Endothelial cell (in vitro differentiated cells): Measurements from ENCODE around the gene DDI2. TPM values are rescaled to one million over a fixed set of nuclear protein-coding genes. Genes with fewer than 3 reads are reported as not detected.

Source experiments
- DNase-seq: peaks from one replicate; pipeline ENCODE4 v3.0.0; 2021; ENCODE audit warnings: low spot score
- H3K27ac Mint-ChIP-seq: one replicate; pipeline ENCODE4 v1.8.0; 2021; ENCODE audit warnings: mixed read lengths, inconsistent platforms; ENCODE audit not compliant: unreplicated experiment
- H3K27me3 Mint-ChIP-seq: one replicate; pipeline ENCODE4 v1.8.0; 2021; ENCODE audit warnings: mild to moderate bottlenecking, moderate library complexity, mixed read lengths, inconsistent platforms; ENCODE audit not compliant: unreplicated experiment
- H3K36me3 Mint-ChIP-seq: one replicate; pipeline ENCODE4 v1.8.0; 2021; ENCODE audit warnings: mild to moderate bottlenecking, low read depth, mixed read lengths, inconsistent platforms; ENCODE audit not compliant: unreplicated experiment
- H3K4me1 Mint-ChIP-seq: one replicate; pipeline ENCODE4 v1.8.0; 2021; ENCODE audit warnings: mild to moderate bottlenecking, mixed read lengths, inconsistent platforms; ENCODE audit not compliant: unreplicated experiment
- H3K4me3 Mint-ChIP-seq: one replicate; pipeline ENCODE4 v1.8.0; 2021; ENCODE audit warnings: mild to moderate bottlenecking, mixed read lengths, inconsistent platforms; ENCODE audit not compliant: unreplicated experiment
- H3K9me3 Mint-ChIP-seq: one replicate; pipeline ENCODE4 v1.8.0; 2021; ENCODE audit warnings: mixed read lengths, inconsistent platforms; ENCODE audit not compliant: unreplicated experiment
- CTCF ChIP-seq: fragments of 200-600 bp; sonication (generic); IDR thresholded peaks from one replicate; pipeline ENCODE4 v1.5.0; 2021; ENCODE audit warnings: antibody characterized with exemption; ENCODE audit not compliant: unreplicated experiment
- total RNA-seq: library from RNA; stranded (reverse); fragmentation: NEBNext Ultra II Directional; extraction: Animal tissue kit (Norgen Biotek cat#: 25700); gene quantifications from one replicate; pipeline ENCODE4 v1.2.1, GENCODE V29; 2021; ENCODE audit not compliant: unreplicated experiment

DDI2 gene
- total RNA-seq, 1 donor from 2014 or later, result 24.0 TPM

- no peak for DNase-seq
- peaks cover 24% of the 10 kb centered on the region for H3K4me1 Mint-ChIP-seq
- TF ChIP-seq CTCF, result no peak
- H3K36me3 Mint-ChIP-seq, result peaks cover 13% of the 10 kb centered on the region
- H3K4me3 Mint-ChIP-seq, result no peak overlapping the region
- peaks cover 8% of the 10 kb centered on the region for H3K27me3 Mint-ChIP-seq
- H3K27ac Mint-ChIP-seq, result no peak overlapping the region
- no peaks in the 10 kb centered on the region for H3K9me3 Mint-ChIP-seq
These were observed 70.2 kb downstream of the DDI2 start for GRCh38 chr1:15687446-15687845.

- H3K36me3 Mint-ChIP-seq, result peaks cover 11% of the 10 kb centered on the region
- no peaks in the 10 kb centered on the region for H3K9me3 Mint-ChIP-seq
- peaks cover 16% of the 10 kb centered on the region for H3K4me1 Mint-ChIP-seq
- no peak overlapping the region for H3K27ac Mint-ChIP-seq
- no peak for DNase-seq
- H3K4me3 Mint-ChIP-seq, result no peak overlapping the region
- peaks cover 1% of the 10 kb centered on the region for H3K27me3 Mint-ChIP-seq
- TF ChIP-seq CTCF, result no peak
These were observed 73.1 kb downstream of the DDI2 start for GRCh38 chr1:15690317-15690716.

GRCh38 chr1:15691434-15692032 is 74.3 kb downstream of the DDI2 start:
- DNase-seq, result no peak
- no peak overlapping the region for H3K27ac Mint-ChIP-seq
- no peak overlapping the region for H3K4me3 Mint-ChIP-seq
- no peak for TF ChIP-seq CTCF
- H3K36me3 Mint-ChIP-seq, result peaks cover 12% of the 10 kb centered on the region
- no peaks in the 10 kb centered on the region for H3K9me3 Mint-ChIP-seq
- H3K27me3 Mint-ChIP-seq, result peaks cover 1% of the 10 kb centered on the region
- peaks cover 10% of the 10 kb centered on the region for H3K4me1 Mint-ChIP-seq

GRCh38 chr1:15692121-15692682 is 74.9 kb downstream of the DDI2 start:
- TF ChIP-seq CTCF, result no peak
- Mint-ChIP-seq H3K4me1 (peaks cover 15% of the 10 kb centered on the region), H3K27me3 (peaks cover 1% of the 10 kb centered on the region), H3K9me3 (no peaks in the 10 kb centered on the region), H3K4me3 (no peak overlapping the region), H3K27ac (peak overlapping the region; percentile 4), H3K36me3 (peaks cover 13% of the 10 kb centered on the region)
- no peak for DNase-seq

GRCh38 chr1:15693371-15693770 is 76.1 kb downstream of the DDI2 start:
- no peak for DNase-seq
- H3K27ac Mint-ChIP-seq, result no peak overlapping the region
- peaks cover 1% of the 10 kb centered on the region for H3K27me3 Mint-ChIP-seq
- H3K9me3 Mint-ChIP-seq, result no peaks in the 10 kb centered on the region
- H3K4me3 Mint-ChIP-seq, result no peak overlapping the region
- peaks cover 10% of the 10 kb centered on the region for H3K36me3 Mint-ChIP-seq
- no peak for TF ChIP-seq CTCF
- peaks cover 14% of the 10 kb centered on the region for H3K4me1 Mint-ChIP-seq
